Colonic mucosa (tissue), 4 donors: ENCODE measurements around the gene AMH. TPM values are rescaled to one million over a fixed set of nuclear protein-coding genes. Genes with fewer than 3 reads are reported as not detected.

Source experiments
- DNase-seq: peaks from one replicate; pipeline ENCODE4 v3.0.0-alpha.2; 2020
- H3K27ac ChIP-seq: fragments of 200-600 bp; one replicate; pipeline ENCODE4 v1.8.0; 2021
- H3K27me3 ChIP-seq: fragments of 200-600 bp; one replicate; pipeline ENCODE4 v1.8.0; 2021
- H3K36me3 ChIP-seq: fragments of 200-600 bp; one replicate; pipeline ENCODE4 v1.8.0; 2021
- H3K4me1 ChIP-seq: fragments of 200-600 bp; one replicate; pipeline ENCODE4 v1.8.0; 2021; ENCODE audit warnings: mild to moderate bottlenecking
- H3K4me3 ChIP-seq: fragments of 200-600 bp; one replicate; pipeline ENCODE4 v1.8.0; 2021
- H3K9ac ChIP-seq, 2 donors: one replicate each; pipeline ENCODE4 v1.7.0; 2013; ENCODE audit warnings: control low read depth in 2 of 2, low read depth in 2 of 2, low read length in 2 of 2
- H3K9me3 ChIP-seq: fragments of 200-600 bp; one replicate; pipeline ENCODE4 v1.8.0; 2021
- intact Hi-C: fragments of 100-400 bp; cut with DNase I; formaldehyde crosslinking; loops from one replicate; pipeline ENCODE4 v1.14.1; 2022
- total RNA-seq, 2 donors: library from RNA; stranded (reverse); fragmentation: NEBNext Ultra II Directional in 1 of 2; extraction: Animal tissue kit (Norgen Biotek cat#: 25700) in 1 of 2; gene quantifications; one replicate each; pipeline ENCODE4 v1.2.1, GENCODE V29; 2021
- TF ChIP-seq, protein P1 (sequence below): fragments of 200-600 bp; IDR thresholded peaks from one replicate; pipeline ENCODE4 v1.8.0; 2022; ENCODE audit warnings: antibody characterized with exemption, mild to moderate bottlenecking
- donor health status: healthy.
- donor health status: DM: no; HTN: no; CAD: no.
- donor health status: DM: no; HTN: no; CAD: no.

The AMH gene
- total RNA-seq, 2 donors from 2014 or later = 0.90 to 5.1 TPM

DNA sequence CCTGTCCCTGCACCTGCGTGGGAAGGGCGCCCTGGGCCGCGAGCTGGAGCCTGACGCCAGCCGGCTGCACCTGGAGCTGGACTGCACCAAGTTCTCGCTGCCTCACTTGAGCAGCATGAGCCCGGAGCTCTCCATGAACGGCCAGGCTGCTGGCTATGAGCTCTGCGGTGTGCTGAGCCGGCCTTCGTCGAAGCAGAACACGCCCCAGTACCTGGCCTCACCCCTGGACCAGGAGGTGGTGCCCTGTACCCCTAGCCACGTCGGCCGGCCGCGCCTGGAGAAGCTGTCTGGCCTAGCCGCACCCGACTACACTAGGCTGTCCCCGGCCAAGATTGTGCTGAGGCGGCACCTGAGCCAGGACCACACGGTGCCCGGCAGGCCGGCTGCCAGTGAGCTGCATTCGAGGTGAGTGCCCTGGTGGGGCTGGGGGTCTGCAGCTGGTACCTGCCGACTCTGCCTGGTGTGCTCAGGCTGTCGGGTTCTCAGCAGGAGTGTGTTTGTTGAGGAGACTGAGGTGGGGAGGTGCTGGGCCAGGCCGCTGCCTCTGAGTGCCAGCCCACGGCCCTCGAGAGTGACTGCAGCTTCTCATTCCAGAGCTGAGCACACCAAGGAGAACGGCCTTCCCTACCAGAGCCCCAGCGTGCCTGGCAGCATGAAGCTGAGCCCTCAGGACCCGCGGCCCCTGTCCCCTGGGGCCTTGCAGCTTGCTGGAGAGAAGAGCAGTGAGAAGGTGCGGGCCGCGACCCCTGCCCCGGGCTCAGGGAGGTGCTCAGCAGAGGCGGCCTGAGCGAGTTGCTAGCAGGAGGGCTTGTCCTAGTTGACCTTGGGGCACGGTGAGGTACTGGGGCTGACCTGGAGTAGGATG lies 32.5 kb upstream of the AMH start:
- no peaks in the 10 kb centered on the region for H3K9me3 ChIP-seq
- no peak overlapping the region for H3K9ac ChIP-seq
- H3K27me3 ChIP-seq = no peaks in the 10 kb centered on the region
- peaks cover 17% of the 10 kb centered on the region for H3K4me1 ChIP-seq
- no peak overlapping the region for H3K4me3 ChIP-seq
- peaks cover 14% of the 10 kb centered on the region for H3K36me3 ChIP-seq
- intact Hi-C loops = no loop called here
- DNase-seq = no peak
- no peak overlapping the region for H3K27ac ChIP-seq
- TF ChIP-seq, protein P1, sequence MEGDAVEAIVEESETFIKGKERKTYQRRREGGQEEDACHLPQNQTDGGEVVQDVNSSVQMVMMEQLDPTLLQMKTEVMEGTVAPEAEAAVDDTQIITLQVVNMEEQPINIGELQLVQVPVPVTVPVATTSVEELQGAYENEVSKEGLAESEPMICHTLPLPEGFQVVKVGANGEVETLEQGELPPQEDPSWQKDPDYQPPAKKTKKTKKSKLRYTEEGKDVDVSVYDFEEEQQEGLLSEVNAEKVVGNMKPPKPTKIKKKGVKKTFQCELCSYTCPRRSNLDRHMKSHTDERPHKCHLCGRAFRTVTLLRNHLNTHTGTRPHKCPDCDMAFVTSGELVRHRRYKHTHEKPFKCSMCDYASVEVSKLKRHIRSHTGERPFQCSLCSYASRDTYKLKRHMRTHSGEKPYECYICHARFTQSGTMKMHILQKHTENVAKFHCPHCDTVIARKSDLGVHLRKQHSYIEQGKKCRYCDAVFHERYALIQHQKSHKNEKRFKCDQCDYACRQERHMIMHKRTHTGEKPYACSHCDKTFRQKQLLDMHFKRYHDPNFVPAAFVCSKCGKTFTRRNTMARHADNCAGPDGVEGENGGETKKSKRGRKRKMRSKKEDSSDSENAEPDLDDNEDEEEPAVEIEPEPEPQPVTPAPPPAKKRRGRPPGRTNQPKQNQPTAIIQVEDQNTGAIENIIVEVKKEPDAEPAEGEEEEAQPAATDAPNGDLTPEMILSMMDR = no peak

DNA sequence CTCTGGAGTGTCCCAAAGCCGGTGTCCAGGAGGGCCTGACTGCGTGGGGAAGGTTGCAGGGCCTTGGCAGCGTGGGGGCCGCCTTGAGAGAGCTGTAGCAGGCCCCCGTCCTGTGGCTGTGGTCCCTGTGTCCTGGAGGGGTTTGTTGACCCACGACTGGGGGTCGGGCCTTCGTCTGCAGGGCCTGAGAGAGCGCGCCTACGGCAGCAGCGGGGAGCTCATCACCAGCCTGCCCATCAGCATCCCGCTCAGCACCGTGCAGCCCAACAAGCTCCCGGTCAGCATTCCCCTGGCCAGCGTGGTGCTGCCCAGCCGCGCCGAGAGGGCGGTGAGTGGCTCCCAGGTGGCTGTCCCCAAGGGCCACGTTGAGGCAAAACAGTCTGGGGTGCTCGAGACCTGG lies 31.5 kb upstream of the AMH start:
- H3K9me3 ChIP-seq = no peaks in the 10 kb centered on the region

GRCh38 chr19:2219726-2220125 lies 29.4 kb upstream of the AMH start:
- Histone ChIP-seq H3K27ac (no peak overlapping the region), H3K27me3 (no peaks in the 10 kb centered on the region), H3K9me3 (no peaks in the 10 kb centered on the region), H3K36me3 (peaks cover 6% of the 10 kb centered on the region), H3K4me1 (no peaks in the 10 kb centered on the region), H3K4me3 (no peak overlapping the region), H3K9ac (no peak overlapping the region)
- DNase-seq = no peak
- intact Hi-C loops = no loop called here
- TF ChIP-seq, protein P1 = no peak

More for the DNA sequence above, 31.5 kb upstream of the AMH start:
- no peaks in the 10 kb centered on the region for H3K27me3 ChIP-seq
- TF ChIP-seq, protein P1 = no peak
- no peak overlapping the region for H3K4me3 ChIP-seq
- H3K9ac ChIP-seq = no peak overlapping the region
- peaks cover 12% of the 10 kb centered on the region for H3K4me1 ChIP-seq
- H3K36me3 ChIP-seq = peaks cover 11% of the 10 kb centered on the region
- no peak for DNase-seq
- intact Hi-C loops = no loop called here
- H3K27ac ChIP-seq = no peak overlapping the region

DNA sequence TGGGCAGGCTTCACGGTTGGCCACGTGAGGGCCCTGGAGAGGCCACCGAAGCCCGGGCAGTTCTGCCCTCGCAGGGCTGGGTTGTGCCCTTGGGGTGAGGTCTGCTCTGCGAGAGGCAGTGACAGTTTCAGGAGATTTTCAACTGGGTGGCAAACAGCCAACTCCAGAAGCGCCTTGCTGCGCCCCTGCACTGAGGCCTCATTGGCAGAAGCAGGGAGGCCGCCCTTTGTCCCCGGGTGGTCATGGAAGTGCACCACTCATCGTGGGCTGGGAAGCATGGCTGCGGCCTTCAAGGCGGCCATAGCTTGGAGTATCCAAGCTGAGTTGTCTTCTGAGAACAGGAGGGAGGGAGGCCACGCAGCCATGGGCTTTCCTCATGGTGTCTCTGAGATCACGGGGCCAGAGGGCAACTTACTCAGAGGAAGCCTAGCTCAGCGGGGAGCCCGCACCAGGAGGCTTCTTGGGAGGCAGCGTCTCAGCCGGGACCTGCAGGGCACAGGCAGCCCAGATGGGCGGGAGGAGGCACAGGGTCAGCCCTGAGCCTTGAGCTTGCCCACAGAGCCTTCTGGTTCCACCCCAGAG lies 27.8 kb upstream of the AMH start:
- Histone ChIP-seq H3K4me1 (no peaks in the 10 kb centered on the region), H3K4me3 (no peak overlapping the region), H3K27ac (no peak overlapping the region), H3K9ac (no peak overlapping the region), H3K27me3 (no peaks in the 10 kb centered on the region), H3K9me3 (no peaks in the 10 kb centered on the region), H3K36me3 (peaks cover 6% of the 10 kb centered on the region)
- TF ChIP-seq, protein P1 = no peak
- no peak for DNase-seq
- intact Hi-C loops = no loop called here

GRCh38 chr19:2221918-2222317 lies 27.2 kb upstream of the AMH start:
- Histone ChIP-seq H3K9me3 (no peaks in the 10 kb centered on the region), H3K9ac (no peak overlapping the region), H3K27ac (no peak overlapping the region), H3K36me3 (peaks cover 6% of the 10 kb centered on the region), H3K4me3 (no peak overlapping the region), H3K27me3 (no peaks in the 10 kb centered on the region), H3K4me1 (no peaks in the 10 kb centered on the region)
- no peak for DNase-seq
- intact Hi-C loops = no loop called here
- TF ChIP-seq, protein P1 = no peak
